ENCODE measurements around the gene C2CD2.

C2CD2 gene

GRCh38 chr21:41943851-41944250 lies 10.0 kb downstream of the C2CD2 start:
- DNase-seq (ENCODE audit: extremely low read depth, low read depth) = no peak
- H3K4me3 ChIP-seq (replicated peaks; ENCODE audit: low read depth, low read length) = no peak overlapping the region
- TF ChIP-seq, protein P1, sequence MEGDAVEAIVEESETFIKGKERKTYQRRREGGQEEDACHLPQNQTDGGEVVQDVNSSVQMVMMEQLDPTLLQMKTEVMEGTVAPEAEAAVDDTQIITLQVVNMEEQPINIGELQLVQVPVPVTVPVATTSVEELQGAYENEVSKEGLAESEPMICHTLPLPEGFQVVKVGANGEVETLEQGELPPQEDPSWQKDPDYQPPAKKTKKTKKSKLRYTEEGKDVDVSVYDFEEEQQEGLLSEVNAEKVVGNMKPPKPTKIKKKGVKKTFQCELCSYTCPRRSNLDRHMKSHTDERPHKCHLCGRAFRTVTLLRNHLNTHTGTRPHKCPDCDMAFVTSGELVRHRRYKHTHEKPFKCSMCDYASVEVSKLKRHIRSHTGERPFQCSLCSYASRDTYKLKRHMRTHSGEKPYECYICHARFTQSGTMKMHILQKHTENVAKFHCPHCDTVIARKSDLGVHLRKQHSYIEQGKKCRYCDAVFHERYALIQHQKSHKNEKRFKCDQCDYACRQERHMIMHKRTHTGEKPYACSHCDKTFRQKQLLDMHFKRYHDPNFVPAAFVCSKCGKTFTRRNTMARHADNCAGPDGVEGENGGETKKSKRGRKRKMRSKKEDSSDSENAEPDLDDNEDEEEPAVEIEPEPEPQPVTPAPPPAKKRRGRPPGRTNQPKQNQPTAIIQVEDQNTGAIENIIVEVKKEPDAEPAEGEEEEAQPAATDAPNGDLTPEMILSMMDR (IDR thresholded peaks at IDR 0.05; ENCODE audit: low read depth, low read length, missing control alignments) = no peak

GRCh38 chr21:41942457-41942856 lies 11.4 kb downstream of the C2CD2 start:
- no peak for DNase-seq (ENCODE audit: extremely low read depth, low read depth)
- no peak overlapping the region for H3K4me3 ChIP-seq (replicated peaks; ENCODE audit: low read depth, low read length)
- TF ChIP-seq, protein P1 (IDR thresholded peaks at IDR 0.05; ENCODE audit: low read depth, low read length, missing control alignments) = no peak

GRCh38 chr21:41941941-41942340 lies 11.9 kb downstream of the C2CD2 start:
- no peak for DNase-seq (ENCODE audit: extremely low read depth, low read depth)
- H3K4me3 ChIP-seq (replicated peaks; ENCODE audit: low read depth, low read length) = no peak overlapping the region
- TF ChIP-seq, protein P1 (IDR thresholded peaks at IDR 0.05; ENCODE audit: low read depth, low read length, missing control alignments) = no peak

GRCh38 chr21:41940431-41940830 lies 13.4 kb downstream of the C2CD2 start:
- no peak overlapping the region for H3K4me3 ChIP-seq (replicated peaks; ENCODE audit: low read depth, low read length)
- TF ChIP-seq, protein P1 (IDR thresholded peaks at IDR 0.05; ENCODE audit: low read depth, low read length, missing control alignments) = no peak
- no peak for DNase-seq (ENCODE audit: extremely low read depth, low read depth)

- TF ChIP-seq, protein P1 (IDR thresholded peaks at IDR 0.05; ENCODE audit: low read depth, low read length, missing control alignments) = no peak
- H3K4me3 ChIP-seq (replicated peaks; ENCODE audit: low read depth, low read length) = no peak overlapping the region
- DNase-seq (ENCODE audit: extremely low read depth, low read depth) = no peak
Observed at GRCh38 chr21:41939391-41939790, 14.4 kb downstream of the C2CD2 start.

- H3K4me3 ChIP-seq (replicated peaks; ENCODE audit: low read depth, low read length) = no peak overlapping the region
- DNase-seq (ENCODE audit: extremely low read depth, low read depth) = no peak
- TF ChIP-seq, protein P1 (IDR thresholded peaks at IDR 0.05; ENCODE audit: low read depth, low read length, missing control alignments) = peak; percentile 35
Observed at GRCh38 chr21:41933313-41934079, 20.3 kb downstream of the C2CD2 start.

Measured in HFF-Myc (cell line).